ENCODE data around the gene PSMD12. TPM values are rescaled to one million over a fixed set of nuclear protein-coding genes. Genes with fewer than 3 reads are reported as not detected.
A peak's percentile ranks its signal among the peaks of the same experiment; 100 is the strongest.

PSMD12 gene
- total RNA-seq, 6 experiments from 2014 or later: 62.3 to 74.4 (median 73.2) TPM

GRCh38 chr17:67376737-67377487 is 10.5 kb upstream of the PSMD12 start, which contains the start of gene PITPNC1:
Gene PITPNC1 (plus strand): TSS chr17:67377281.
- peak within 1 kb of the TSS; percentile 93 for H3K4me3 Mint-ChIP-seq
- peaks cover 41% of the 10 kb centered on the region for H3K4me1 Mint-ChIP-seq (ENCODE audit: low read depth)
- TF ChIP-seq, protein P1, sequence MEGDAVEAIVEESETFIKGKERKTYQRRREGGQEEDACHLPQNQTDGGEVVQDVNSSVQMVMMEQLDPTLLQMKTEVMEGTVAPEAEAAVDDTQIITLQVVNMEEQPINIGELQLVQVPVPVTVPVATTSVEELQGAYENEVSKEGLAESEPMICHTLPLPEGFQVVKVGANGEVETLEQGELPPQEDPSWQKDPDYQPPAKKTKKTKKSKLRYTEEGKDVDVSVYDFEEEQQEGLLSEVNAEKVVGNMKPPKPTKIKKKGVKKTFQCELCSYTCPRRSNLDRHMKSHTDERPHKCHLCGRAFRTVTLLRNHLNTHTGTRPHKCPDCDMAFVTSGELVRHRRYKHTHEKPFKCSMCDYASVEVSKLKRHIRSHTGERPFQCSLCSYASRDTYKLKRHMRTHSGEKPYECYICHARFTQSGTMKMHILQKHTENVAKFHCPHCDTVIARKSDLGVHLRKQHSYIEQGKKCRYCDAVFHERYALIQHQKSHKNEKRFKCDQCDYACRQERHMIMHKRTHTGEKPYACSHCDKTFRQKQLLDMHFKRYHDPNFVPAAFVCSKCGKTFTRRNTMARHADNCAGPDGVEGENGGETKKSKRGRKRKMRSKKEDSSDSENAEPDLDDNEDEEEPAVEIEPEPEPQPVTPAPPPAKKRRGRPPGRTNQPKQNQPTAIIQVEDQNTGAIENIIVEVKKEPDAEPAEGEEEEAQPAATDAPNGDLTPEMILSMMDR (IDR thresholded peaks at IDR 0.05): no peak; the same call in none of the 2 replicates
- H3K27ac Mint-ChIP-seq: peak within 1 kb of the TSS; percentile 82
- no peaks in the 10 kb centered on the region; the same call in 1 of the 2 replicates for H3K27me3 Mint-ChIP-seq (ENCODE audit: insufficient read depth)
- H3K9me3 Mint-ChIP-seq: no peaks in the 10 kb centered on the region
- no peaks in the 10 kb centered on the region for H3K36me3 Mint-ChIP-seq (ENCODE audit: low read depth)
- peak; percentile 83 for DNase-seq

DNA sequence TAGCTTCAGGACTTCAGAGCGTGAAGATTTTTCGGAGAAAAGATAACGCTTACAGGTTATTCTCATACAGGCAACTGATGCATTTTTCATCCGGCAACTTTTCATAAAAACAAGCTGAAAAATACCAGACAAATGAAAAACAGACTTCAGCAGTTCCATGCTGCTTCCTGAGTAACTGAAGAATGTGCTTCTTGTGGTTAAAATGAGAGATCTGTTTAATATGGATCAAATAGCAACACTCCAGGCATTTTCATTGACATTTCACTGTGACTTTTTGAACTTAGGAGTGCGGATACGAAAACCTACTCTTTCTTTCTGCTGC is 10.0 kb upstream of the PSMD12 start:
- no peaks in the 10 kb centered on the region for H3K9me3 Mint-ChIP-seq
- TF ChIP-seq, protein P1 (IDR thresholded peaks at IDR 0.05): no peak
- H3K27me3 Mint-ChIP-seq (ENCODE audit: insufficient read depth): no peaks in the 10 kb centered on the region; the same call in 1 of the 2 replicates
- H3K36me3 Mint-ChIP-seq (ENCODE audit: low read depth): no peaks in the 10 kb centered on the region
- H3K4me3 Mint-ChIP-seq: peak overlapping the region; percentile 93
- peak overlapping the region; percentile 82 for H3K27ac Mint-ChIP-seq
- peaks cover 41% of the 10 kb centered on the region for H3K4me1 Mint-ChIP-seq (ENCODE audit: low read depth)
- DNase-seq: peak; percentile 44

GRCh38 chr17:67375716-67376115 is 9.3 kb upstream of the PSMD12 start:
- Mint-ChIP-seq H3K27me3 (ENCODE audit: insufficient read depth) (no peaks in the 10 kb centered on the region; the same call in 1 of the 2 replicates), H3K27ac (peak overlapping the region; percentile 33; the same call in 1 of the 2 replicates), H3K36me3 (ENCODE audit: low read depth) (no peaks in the 10 kb centered on the region), H3K9me3 (no peaks in the 10 kb centered on the region), H3K4me1 (ENCODE audit: low read depth) (peaks cover 41% of the 10 kb centered on the region), H3K4me3 (peak overlapping the region; percentile 93)
- DNase-seq: no peak
- TF ChIP-seq, protein P1 (IDR thresholded peaks at IDR 0.05): no peak

GRCh38 chr17:67375054-67375427 is 8.7 kb upstream of the PSMD12 start:
- Mint-ChIP-seq H3K4me3 (no peak overlapping the region; the same call in 1 of the 2 replicates), H3K27ac (no peak overlapping the region), H3K4me1 (ENCODE audit: low read depth) (peaks cover 42% of the 10 kb centered on the region), H3K36me3 (ENCODE audit: low read depth) (no peaks in the 10 kb centered on the region), H3K27me3 (ENCODE audit: insufficient read depth) (no peaks in the 10 kb centered on the region; the same call in 1 of the 2 replicates), H3K9me3 (no peaks in the 10 kb centered on the region)
- TF ChIP-seq, protein P1 (IDR thresholded peaks at IDR 0.05): no peak
- DNase-seq: no peak

- peak overlapping the region; percentile 44; the same call in 1 of the 2 replicates for H3K4me3 Mint-ChIP-seq
Observed at GRCh38 chr17:67374329-67375053, 8.1 kb upstream of the PSMD12 start.

More at GRCh38 chr17:67374329-67375053, 8.1 kb upstream of the PSMD12 start:
- DNase-seq: peak; percentile 78
- Mint-ChIP-seq H3K9me3 (no peaks in the 10 kb centered on the region), H3K27me3 (ENCODE audit: insufficient read depth) (no peaks in the 10 kb centered on the region; the same call in 1 of the 2 replicates), H3K27ac (peak overlapping the region; percentile 9; the same call in 1 of the 2 replicates), H3K4me1 (ENCODE audit: low read depth) (peaks cover 47% of the 10 kb centered on the region), H3K36me3 (ENCODE audit: low read depth) (no peaks in the 10 kb centered on the region)
- TF ChIP-seq, protein P1 (IDR thresholded peaks at IDR 0.05): peak; percentile 92
